LNCAP (cell line): ENCODE results near the gene RWDD1.

Experiments
- TF ChIP-seq, protein P1 (sequence below): fragments of 450-650 bp; IDR thresholded peaks from 2 replicates; pipeline ENCODE4 v1.5.1; 2017; ENCODE audit warnings: mild to moderate bottlenecking

Gene RWDD1, protein sequence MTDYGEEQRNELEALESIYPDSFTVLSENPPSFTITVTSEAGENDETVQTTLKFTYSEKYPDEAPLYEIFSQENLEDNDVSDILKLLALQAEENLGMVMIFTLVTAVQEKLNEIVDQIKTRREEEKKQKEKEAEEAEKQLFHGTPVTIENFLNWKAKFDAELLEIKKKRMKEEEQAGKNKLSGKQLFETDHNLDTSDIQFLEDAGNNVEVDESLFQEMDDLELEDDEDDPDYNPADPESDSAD

DNA sequence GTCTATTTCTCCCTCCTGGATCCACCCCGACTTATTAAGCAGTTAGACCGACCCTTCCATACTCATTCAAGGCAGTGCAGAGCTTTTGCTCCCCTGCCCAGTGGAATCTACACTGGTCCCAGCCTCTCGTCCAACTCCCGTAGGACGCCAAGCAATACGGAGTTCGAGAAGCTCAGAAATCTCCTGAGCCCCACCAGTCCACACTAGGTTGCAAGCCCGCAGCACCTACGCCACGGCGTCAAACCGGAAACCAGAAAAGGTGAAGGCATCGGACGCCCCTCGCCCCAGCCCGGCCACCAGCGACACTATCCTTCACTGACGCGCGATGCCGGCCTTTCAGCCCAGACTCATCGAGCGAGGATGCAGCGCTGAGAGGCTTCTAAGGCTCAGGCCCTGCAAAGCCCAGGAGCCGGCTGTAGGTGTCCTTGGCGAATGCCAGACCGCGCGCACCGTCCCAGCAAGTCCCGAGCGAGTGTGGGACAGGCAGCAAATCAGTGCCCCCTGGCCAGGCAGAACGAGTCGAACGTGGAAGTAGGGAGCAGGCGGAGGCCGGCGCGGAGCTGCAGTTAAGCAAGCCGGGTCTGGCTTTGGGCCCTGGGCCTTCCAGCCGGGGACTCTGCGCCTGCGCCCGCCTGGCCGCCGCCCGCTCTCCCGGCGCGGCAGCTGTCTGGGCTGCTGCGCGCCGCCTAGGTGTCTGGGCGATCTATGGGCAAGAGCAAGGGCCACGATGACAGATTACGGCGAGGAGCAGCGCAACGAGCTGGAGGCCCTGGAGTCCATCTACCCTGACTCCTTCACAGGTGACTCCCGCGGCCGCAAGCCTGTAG, at the start of gene RWDD1:
Gene RWDD1, plus strand, starts transcription at position 649 of the 827 bp plus-strand sequence. Its CDS starts 79 bp downstream, at position 728.
- TF ChIP-seq, protein P1, sequence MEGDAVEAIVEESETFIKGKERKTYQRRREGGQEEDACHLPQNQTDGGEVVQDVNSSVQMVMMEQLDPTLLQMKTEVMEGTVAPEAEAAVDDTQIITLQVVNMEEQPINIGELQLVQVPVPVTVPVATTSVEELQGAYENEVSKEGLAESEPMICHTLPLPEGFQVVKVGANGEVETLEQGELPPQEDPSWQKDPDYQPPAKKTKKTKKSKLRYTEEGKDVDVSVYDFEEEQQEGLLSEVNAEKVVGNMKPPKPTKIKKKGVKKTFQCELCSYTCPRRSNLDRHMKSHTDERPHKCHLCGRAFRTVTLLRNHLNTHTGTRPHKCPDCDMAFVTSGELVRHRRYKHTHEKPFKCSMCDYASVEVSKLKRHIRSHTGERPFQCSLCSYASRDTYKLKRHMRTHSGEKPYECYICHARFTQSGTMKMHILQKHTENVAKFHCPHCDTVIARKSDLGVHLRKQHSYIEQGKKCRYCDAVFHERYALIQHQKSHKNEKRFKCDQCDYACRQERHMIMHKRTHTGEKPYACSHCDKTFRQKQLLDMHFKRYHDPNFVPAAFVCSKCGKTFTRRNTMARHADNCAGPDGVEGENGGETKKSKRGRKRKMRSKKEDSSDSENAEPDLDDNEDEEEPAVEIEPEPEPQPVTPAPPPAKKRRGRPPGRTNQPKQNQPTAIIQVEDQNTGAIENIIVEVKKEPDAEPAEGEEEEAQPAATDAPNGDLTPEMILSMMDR, result no peak

DNA sequence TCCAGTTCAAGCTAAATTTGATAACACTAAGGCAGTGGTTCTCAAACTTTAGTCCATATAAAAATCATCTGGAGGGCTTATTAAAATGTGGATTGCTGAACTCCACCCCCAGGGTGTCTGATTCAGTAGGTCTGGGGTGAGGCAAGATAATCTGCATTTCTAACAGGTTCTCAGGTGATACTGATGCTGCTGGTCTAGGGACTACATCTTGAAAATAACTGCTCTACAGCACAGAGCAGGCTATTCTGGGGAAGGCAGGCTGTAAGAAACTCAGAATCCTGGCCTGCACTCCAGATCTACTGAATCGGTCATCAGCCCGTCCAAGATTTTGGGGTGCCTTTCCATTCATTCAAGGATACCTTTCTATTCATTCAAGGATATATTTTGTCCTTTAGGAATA, 48.4 kb upstream of the RWDD1 start:
- TF ChIP-seq, protein P1, result no peak

DNA sequence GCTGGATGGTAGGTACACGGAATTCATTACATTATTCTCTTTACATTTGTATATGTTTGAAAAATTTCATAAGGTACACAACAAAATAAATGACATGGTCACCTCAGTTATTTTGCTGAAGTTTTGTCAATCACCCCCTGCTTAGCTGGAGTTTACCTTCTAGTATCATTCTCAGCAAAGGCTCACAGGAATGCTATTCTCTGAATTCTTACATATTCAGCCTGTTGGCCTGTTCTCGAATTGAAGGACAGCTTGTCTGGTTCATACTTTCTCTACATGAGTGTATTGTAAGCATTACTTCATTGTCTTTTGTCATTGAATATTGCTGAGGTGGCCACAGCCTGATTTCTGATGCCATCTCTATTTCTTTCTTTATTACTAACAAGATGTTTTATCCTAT, 47.1 kb upstream of the RWDD1 start:
- TF ChIP-seq, protein P1, result no peak

DNA sequence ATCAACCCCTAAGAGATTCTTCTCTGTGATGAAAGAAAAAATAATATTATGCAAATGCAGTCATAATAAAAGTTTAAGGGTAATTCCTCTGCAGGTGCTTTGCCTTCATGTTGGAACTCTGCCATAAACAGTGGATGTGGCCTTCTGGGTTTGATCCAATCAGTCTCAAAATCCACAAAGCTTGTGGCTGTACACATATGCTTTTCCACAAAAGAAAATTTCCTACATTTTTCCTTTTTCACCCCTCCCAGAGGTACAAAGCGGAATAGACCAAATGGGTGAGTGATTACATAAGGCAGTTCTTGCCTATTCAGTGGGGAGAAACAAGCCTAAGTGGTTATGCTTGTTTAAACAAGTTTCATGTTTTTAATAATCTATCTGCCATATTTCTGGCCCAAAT, 43.2 kb upstream of the RWDD1 start:
- TF ChIP-seq, protein P1, result no peak

DNA sequence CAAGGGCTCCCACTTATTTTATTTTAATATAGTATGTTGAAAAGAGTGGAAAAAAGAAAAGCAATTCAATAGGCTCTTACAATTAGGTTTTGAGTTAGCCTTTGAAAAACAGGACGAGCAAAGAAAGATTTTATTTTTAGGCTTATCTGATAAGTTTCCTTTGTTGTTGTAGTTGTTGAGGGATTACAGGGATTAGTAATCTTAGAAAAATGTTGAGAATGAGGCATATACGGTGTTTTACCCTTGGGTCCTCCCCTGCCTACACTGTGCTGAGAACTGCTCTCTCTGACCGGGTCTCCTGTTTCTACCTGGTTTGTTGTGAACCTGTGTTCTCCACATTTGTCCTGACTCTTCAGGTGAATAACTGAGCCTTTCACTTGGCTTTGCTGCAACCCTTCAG, 42.5 kb upstream of the RWDD1 start:
- TF ChIP-seq, protein P1, result no peak

DNA sequence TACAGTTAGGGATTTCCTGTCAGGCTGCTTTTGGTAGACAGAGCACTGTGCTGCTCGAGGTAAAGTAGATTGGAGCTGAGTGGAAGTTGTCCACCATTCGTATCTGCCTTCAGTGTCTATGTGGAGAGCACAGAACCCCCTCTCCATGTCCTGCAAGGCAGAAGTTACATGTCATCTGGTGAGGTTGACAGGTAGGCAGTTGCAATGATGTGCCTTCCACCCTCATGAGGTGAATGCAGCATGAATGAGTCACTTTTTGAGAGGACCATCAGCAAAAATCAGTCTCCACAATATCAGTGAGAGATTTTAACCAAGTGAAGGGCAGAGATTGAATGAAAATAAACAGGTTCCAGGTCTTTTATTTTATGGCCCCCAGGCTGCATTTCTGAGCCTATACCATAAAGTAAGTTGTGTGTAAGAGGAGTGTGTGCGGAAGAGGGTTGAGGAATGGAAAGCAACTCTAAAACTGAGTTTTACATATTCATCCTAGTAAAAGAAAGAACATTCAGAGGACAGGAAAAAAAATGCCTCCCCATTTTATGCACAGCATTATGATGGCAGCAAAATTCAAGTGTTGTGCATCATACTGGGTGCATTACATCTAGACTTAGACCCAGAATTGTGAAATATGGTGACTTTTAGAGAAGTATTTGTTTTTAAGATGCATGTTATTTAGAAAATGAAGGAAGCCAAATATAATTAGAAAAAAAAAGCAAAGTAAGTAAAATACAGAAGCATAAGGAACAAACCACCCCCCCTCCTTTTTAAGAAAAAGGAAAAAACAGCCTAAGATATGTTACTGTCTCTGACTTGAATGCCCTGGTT, 41.6 kb upstream of the RWDD1 start:
- TF ChIP-seq, protein P1, result no peak

DNA sequence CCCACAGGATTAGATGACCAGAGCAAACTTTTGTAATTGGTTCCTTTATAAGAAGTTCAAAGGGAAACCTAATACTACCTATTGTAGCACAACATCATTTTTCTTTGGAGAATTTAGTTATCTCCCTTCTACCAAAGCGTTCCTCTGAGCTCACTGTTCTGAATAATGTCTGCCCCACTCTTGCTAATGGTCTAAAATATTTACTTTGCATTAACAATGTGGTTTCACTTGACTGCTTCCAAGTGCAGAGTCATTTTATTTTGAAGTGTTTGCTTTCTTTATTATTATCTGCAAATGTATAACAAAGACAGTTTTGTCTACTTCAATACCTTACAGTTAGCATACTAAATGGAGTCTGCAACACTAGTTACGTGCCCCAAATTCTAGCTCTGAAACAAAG, 40.9 kb upstream of the RWDD1 start:
- TF ChIP-seq, protein P1, result no peak
